Progenitor cell of endocrine pancreas (in vitro differentiated cells): Measurements from ENCODE around the gene TMPRSS15. TPM values are rescaled to one million over a fixed set of nuclear protein-coding genes. Genes with fewer than 3 reads are reported as not detected.

Source experiments
- DNase-seq: peaks from one replicate; pipeline ENCODE4 v3.0.0; 2021; ENCODE audit warnings: low spot score; ENCODE audit not compliant: unreplicated experiment
- H3K27ac Mint-ChIP-seq: 2 replicates; pipeline ENCODE4 v1.8.0; 2021; ENCODE audit warnings: mild to moderate bottlenecking, moderate library complexity, mixed read lengths
- H3K27me3 Mint-ChIP-seq: 2 replicates; pipeline ENCODE4 v1.8.0; 2021; ENCODE audit warnings: mixed read lengths
- H3K36me3 Mint-ChIP-seq: 2 replicates; pipeline ENCODE4 v1.8.0; 2022; ENCODE audit warnings: mixed read lengths; ENCODE audit not compliant: insufficient read depth
- H3K4me1 Mint-ChIP-seq: 2 replicates; pipeline ENCODE4 v1.8.0; 2021; ENCODE audit warnings: low read depth, mixed read lengths
- H3K4me3 Mint-ChIP-seq: 2 replicates; pipeline ENCODE4 v1.8.0; 2021; ENCODE audit warnings: low read depth, mild to moderate bottlenecking, moderate library complexity, mixed read lengths
- H3K9me3 Mint-ChIP-seq: 2 replicates; pipeline ENCODE4 v1.8.0; 2021; ENCODE audit warnings: low read depth, mixed read lengths
- CTCF ChIP-seq: fragments of 200-600 bp; sonication (generic); IDR thresholded peaks from one replicate; pipeline ENCODE4 v1.5.0; 2021; ENCODE audit warnings: antibody characterized with exemption, mild to moderate bottlenecking; ENCODE audit not compliant: unreplicated experiment
- total RNA-seq: library from RNA; stranded (reverse); gene quantifications from 2 replicates; pipeline ENCODE4 v1.2.1, GENCODE V29; 2021

TMPRSS15 gene
- total RNA-seq, 1 donor from 2014 or later: not detected

- no peak overlapping the region for H3K4me3 Mint-ChIP-seq
- no peak for TF ChIP-seq CTCF
- no peaks in the 10 kb centered on the region for H3K4me1 Mint-ChIP-seq
- H3K27me3 Mint-ChIP-seq: no peaks in the 10 kb centered on the region
- no peak overlapping the region for H3K27ac Mint-ChIP-seq
- H3K9me3 Mint-ChIP-seq: peaks cover 7% of the 10 kb centered on the region
- no peaks in the 10 kb centered on the region for H3K36me3 Mint-ChIP-seq
- no peak for DNase-seq
Observed at GRCh38 chr21:18318156-18318555, 85.4 kb downstream of the TMPRSS15 start.

GRCh38 chr21:18298228-18298627, 105.4 kb downstream of the TMPRSS15 start:
- no peak for DNase-seq

GRCh38 chr21:18294100-18294499, 109.5 kb downstream of the TMPRSS15 start:
- no peaks in the 10 kb centered on the region for H3K36me3 Mint-ChIP-seq
- no peak overlapping the region for H3K4me3 Mint-ChIP-seq
- TF ChIP-seq CTCF: no peak
- H3K9me3 Mint-ChIP-seq: no peaks in the 10 kb centered on the region
- no peaks in the 10 kb centered on the region for H3K27me3 Mint-ChIP-seq
- H3K4me1 Mint-ChIP-seq: peaks cover 3% of the 10 kb centered on the region
- no peak for DNase-seq
- H3K27ac Mint-ChIP-seq: no peak overlapping the region

More at GRCh38 chr21:18298228-18298627, 105.4 kb downstream of the TMPRSS15 start:
- no peak overlapping the region for H3K4me3 Mint-ChIP-seq
- H3K27me3 Mint-ChIP-seq: no peaks in the 10 kb centered on the region
- H3K27ac Mint-ChIP-seq: no peak overlapping the region
- H3K4me1 Mint-ChIP-seq: no peaks in the 10 kb centered on the region
- H3K9me3 Mint-ChIP-seq: no peaks in the 10 kb centered on the region
- no peak for TF ChIP-seq CTCF
- H3K36me3 Mint-ChIP-seq: no peaks in the 10 kb centered on the region

- peak overlapping the region; percentile 49 for H3K27ac Mint-ChIP-seq
- no peaks in the 10 kb centered on the region for H3K27me3 Mint-ChIP-seq
- TF ChIP-seq CTCF: no peak
- no peaks in the 10 kb centered on the region for H3K9me3 Mint-ChIP-seq
- peaks cover 3% of the 10 kb centered on the region for H3K4me1 Mint-ChIP-seq
- no peak for DNase-seq
- H3K4me3 Mint-ChIP-seq: no peak overlapping the region
- H3K36me3 Mint-ChIP-seq: no peaks in the 10 kb centered on the region
Observed at GRCh38 chr21:18289876-18290275, 113.7 kb downstream of the TMPRSS15 start.

GRCh38 chr21:18285379-18285778, 118.2 kb downstream of the TMPRSS15 start:
- H3K4me1 Mint-ChIP-seq: no peaks in the 10 kb centered on the region
- H3K27me3 Mint-ChIP-seq: no peaks in the 10 kb centered on the region
- H3K27ac Mint-ChIP-seq: no peak overlapping the region
- H3K9me3 Mint-ChIP-seq: no peaks in the 10 kb centered on the region
- no peak for TF ChIP-seq CTCF
- no peaks in the 10 kb centered on the region for H3K36me3 Mint-ChIP-seq
- no peak for DNase-seq
- no peak overlapping the region for H3K4me3 Mint-ChIP-seq
